IMR-90 (cell line): ENCODE data around the gene ZNF385C. TPM values are rescaled to one million over a fixed set of nuclear protein-coding genes. Genes with fewer than 3 reads are reported as not detected.
A peak's percentile ranks its signal among the peaks of the same experiment; 100 is the strongest.

Experiments
- ATAC-seq: fragments of 200-7000 bp; cut with Tn5 transposase; 2 replicates; pipeline ENCODE4 v1.9.1; 2020; ENCODE audit warnings: low read depth, mild to moderate bottlenecking, moderate library complexity
- BruUV-seq: library from RNA; stranded (reverse); fragments of 400-500 nt; replicated peaks from 2 replicates; lab custom pipeline; 2021; lab: Mats Ljungman, UMichigan
- CTCF ChIA-PET: fragments of 300-600 bp; formaldehyde crosslinking; extraction: SDS; loops from one replicate; lab custom pipeline; 2021; ENCODE audit warnings: antibody characterized with exemption; lab: Yijun Ruan, JAX
- POLR2A ChIA-PET: fragments of 300-600 bp; sonication (Branson Sonifier 250); formaldehyde crosslinking; loops from one replicate; lab custom pipeline; 2022; ENCODE audit warnings: antibody characterized with exemption; ENCODE audit not compliant: unreplicated experiment; lab: Charles Lee
- DNase-seq: peaks from one replicate; pipeline ENCODE4 v3.0.0; 2013
- H2AFZ ChIP-seq: replicated peaks from 2 replicates; pipeline ENCODE3; 2013; ENCODE audit warnings: low read length, mild to moderate bottlenecking; ENCODE audit not compliant: poor library complexity
- H2AK5ac ChIP-seq: 2 replicates; pipeline ENCODE4 v1.6.1; 2013; ENCODE audit warnings: low read depth, low read length, inconsistent platforms
- H2AK9ac ChIP-seq: replicated peaks from 2 replicates; pipeline ENCODE3; 2013; ENCODE audit warnings: mild to moderate bottlenecking, low read depth, low read length, moderate library complexity; ENCODE audit not compliant: poor library complexity
- H2BK120ac ChIP-seq: 2 replicates; pipeline ENCODE4 v1.6.1; 2013; ENCODE audit warnings: low read depth, low read length, inconsistent platforms
- H2BK15ac ChIP-seq: 3 replicates; pipeline ENCODE4 v1.6.1; 2013; ENCODE audit warnings: low read depth, low read length, inconsistent platforms
- H2BK20ac ChIP-seq: 2 replicates; pipeline ENCODE4 v1.6.1; 2013; ENCODE audit warnings: low read depth, mild to moderate bottlenecking, inconsistent platforms, low read length, moderate library complexity
- H2BK5ac ChIP-seq: 2 replicates; pipeline ENCODE4 v1.6.1; 2013; ENCODE audit warnings: mild to moderate bottlenecking, low read depth, low read length, inconsistent platforms; ENCODE audit not compliant: poor library complexity, severe bottlenecking
- H3K14ac ChIP-seq: replicated peaks from 2 replicates; pipeline ENCODE4 v1.6.1; 2013; ENCODE audit warnings: low read depth, low read length, inconsistent platforms
- H3K18ac ChIP-seq: 2 replicates; pipeline ENCODE4 v1.6.1; 2013; ENCODE audit warnings: low read depth, low read length, control low read depth
- H3K23ac ChIP-seq: 2 replicates; pipeline ENCODE4 v1.6.1; 2013; ENCODE audit warnings: low read depth, low read length, inconsistent platforms
- H3K27ac ChIP-seq: 2 replicates; pipeline ENCODE4 v1.5.1; 2013; ENCODE audit warnings: mild to moderate bottlenecking, control low read depth, low read length; ENCODE audit not compliant: insufficient read depth
- H3K27me3 ChIP-seq: 2 replicates; pipeline ENCODE4 v1.6.1; 2013; ENCODE audit warnings: low read length; ENCODE audit not compliant: control insufficient read depth, insufficient read depth
- H3K36me3 ChIP-seq: 2 replicates; pipeline ENCODE4 v1.6.1; 2013; ENCODE audit warnings: low read length, mixed read lengths; ENCODE audit not compliant: control insufficient read depth, insufficient read depth
- H3K4ac ChIP-seq: 2 replicates; pipeline ENCODE4 v1.6.1; 2013; ENCODE audit warnings: low read depth, low read length, inconsistent platforms
- H3K4me1 ChIP-seq: 2 replicates; pipeline ENCODE4 v1.6.1; 2013; ENCODE audit warnings: low read length, mixed read lengths; ENCODE audit not compliant: control insufficient read depth, insufficient read depth
- H3K4me2 ChIP-seq: 2 replicates; pipeline ENCODE4 v1.6.1; 2013; ENCODE audit warnings: low read depth, mild to moderate bottlenecking, control low read depth, low read length, moderate library complexity
- H3K4me3 ChIP-seq: 2 replicates; pipeline ENCODE4 v1.5.1; 2013; ENCODE audit warnings: low read depth, mild to moderate bottlenecking, control low read depth, low read length, moderate library complexity; ENCODE audit not compliant: insufficient read depth
- H3K56ac ChIP-seq: 2 replicates; pipeline ENCODE4 v1.6.1; 2013; ENCODE audit warnings: low read length, inconsistent platforms; ENCODE audit not compliant: insufficient read depth; ENCODE audit errors: extremely low read depth
- H3K79me1 ChIP-seq, 2 experiments: 2 replicates each; pipeline ENCODE4 v1.6.1; 2013; ENCODE audit warnings: low read length in 2 of 2, inconsistent platforms in 1 of 2, low read depth in 1 of 2
- H3K9ac ChIP-seq: 2 replicates; pipeline ENCODE4 v1.6.1; 2013; ENCODE audit warnings: low read depth, low read length, control low read depth
- H3K9me1 ChIP-seq: 2 replicates; pipeline ENCODE4 v1.6.1; 2013; ENCODE audit warnings: low read length, inconsistent platforms; ENCODE audit not compliant: insufficient read depth
- H3K9me3 ChIP-seq: 2 replicates; pipeline ENCODE4 v1.6.1; 2013; ENCODE audit warnings: low read length; ENCODE audit not compliant: control insufficient read depth, insufficient read depth
- H4K20me1 ChIP-seq: 2 replicates; pipeline ENCODE4 v1.6.1; 2013; ENCODE audit warnings: low read length, inconsistent platforms; ENCODE audit not compliant: insufficient read depth
- H4K5ac ChIP-seq: 2 replicates; pipeline ENCODE4 v1.6.1; 2013; ENCODE audit warnings: mild to moderate bottlenecking, low read depth, low read length, control low read depth
- H4K8ac ChIP-seq, 2 experiments: 2 replicates each; pipeline ENCODE4 v1.6.1; 2013; ENCODE audit warnings: low read depth in 2 of 2, low read length in 2 of 2, control low read depth in 1 of 2, inconsistent platforms in 1 of 2
- H4K91ac ChIP-seq: 2 replicates; pipeline ENCODE4 v1.6.1; 2013; ENCODE audit warnings: low read depth, low read length, inconsistent platforms; ENCODE audit not compliant: insufficient read depth
- BHLHE40 ChIP-seq: fragments of 150-350 bp; IDR thresholded peaks from 2 replicates; pipeline ENCODE4 v1.6.1; 2016; ENCODE audit warnings: mild to moderate bottlenecking, low read depth, low read length
- CEBPB ChIP-seq: IDR thresholded peaks from 2 replicates; pipeline ENCODE4 v1.6.1; 2012; ENCODE audit warnings: low read depth, low read length, improper control_type of control experiment
- CHD1 ChIP-seq: IDR thresholded peaks from 2 replicates; pipeline ENCODE4 v1.6.1; 2012; ENCODE audit warnings: low read depth, low read length, improper control_type of control experiment
- ELK1 ChIP-seq: fragments of 150-350 bp; IDR thresholded peaks from 2 replicates; pipeline ENCODE4 v1.6.1; 2016; ENCODE audit warnings: low read depth, mild to moderate bottlenecking, low read length, moderate library complexity, borderline replicate concordance
- FOS ChIP-seq: fragments of 150-350 bp; IDR thresholded peaks from 2 replicates; pipeline ENCODE4 v1.6.1; 2016; ENCODE audit warnings: low read depth, low read length
- MAFK ChIP-seq: IDR thresholded peaks from 2 replicates; pipeline ENCODE4 v1.6.1; 2012; ENCODE audit warnings: low read depth, low read length, improper control_type of control experiment
- MAZ ChIP-seq: IDR thresholded peaks from 2 replicates; pipeline ENCODE4 v1.6.1; 2012; ENCODE audit warnings: low read depth, mild to moderate bottlenecking, low read length, improper control_type of control experiment, moderate library complexity, borderline replicate concordance
- MXI1 ChIP-seq: IDR thresholded peaks from 2 replicates; pipeline ENCODE4 v1.6.1; 2012; ENCODE audit warnings: low read depth, mild to moderate bottlenecking, low read length, moderate library complexity, borderline replicate concordance
- NFE2L2 ChIP-seq: fragments of 150-350 bp; IDR thresholded peaks from 2 replicates; pipeline ENCODE4 v1.6.1; 2016; ENCODE audit warnings: low read depth, mild to moderate bottlenecking, low read length
- POLR2A ChIP-seq: IDR thresholded peaks from 2 replicates; pipeline ENCODE4 v1.6.1; 2012; ENCODE audit warnings: mild to moderate bottlenecking, low read depth, low read length
- RAD21 ChIP-seq: IDR thresholded peaks from 2 replicates; pipeline ENCODE4 v1.6.1; 2012; ENCODE audit warnings: low read length, improper control_type of control experiment
- RCOR1 ChIP-seq: IDR thresholded peaks from 2 replicates; pipeline ENCODE4 v1.6.1; 2012; ENCODE audit warnings: mild to moderate bottlenecking, low read length, improper control_type of control experiment; ENCODE audit not compliant: insufficient replicate concordance
- RFX5 ChIP-seq: IDR thresholded peaks from 2 replicates; pipeline ENCODE4 v1.8.0; 2012; ENCODE audit warnings: low read depth, mild to moderate bottlenecking, low read length, moderate library complexity
- SMC3 ChIP-seq: fragments of 150-350 bp; IDR thresholded peaks from 2 replicates; pipeline ENCODE4 v1.6.1; 2016; ENCODE audit warnings: low read depth, mild to moderate bottlenecking, antibody characterized with exemption, low read length, moderate library complexity
- WGBS, 2 experiments: methylation state at CpG; one replicate each; pipeline versions ENCODE4 v1.1.5 to v1.1.7; 2013; ENCODE audit warnings: missing lambda C conversion rate in 2 of 2; ENCODE audit not compliant: insufficient read length in 1 of 2; ENCODE audit errors: extremely low coverage in 2 of 2; 5-methylcytosine and 5-hydroxymethylcytosine counted together
- dilution Hi-C: fragments of 300-500 bp; cut with HindIII; formaldehyde crosslinking; loops from one replicate; pipeline ENCODE4 v1.14.3; 2018; ENCODE audit warnings: low sequenced_read_pairs; ENCODE audit not compliant: unreplicated experiment
- in situ Hi-C: fragments of 300-500 bp; cut with MboI; formaldehyde crosslinking; loops from 3 replicates; pipeline ENCODE4 v1.14.3; 2019; ENCODE audit warnings: low sequenced_read_pairs, inconsistent platforms, mixed read lengths
- intact Hi-C: fragments of 100-400 bp; cut with micrococcal nuclease; formaldehyde crosslinking; loops from 2 replicates; pipeline ENCODE4 v1.10.0; 2022
- polyA plus RNA-seq, 3 experiments: library from polyadenylated mRNA; depleted of rRNA; stranded (reverse); fragments of >200 nt; gene quantifications; 2 replicates each; pipeline ENCODE4 v1.2.3, GENCODE V29; 2012; ENCODE audit warnings: low replicate concordance in 1 of 3
- total RNA-seq: library from RNA; depleted of rRNA; stranded (reverse); fragments of >200 nt; gene quantifications from 2 replicates; pipeline ENCODE4 v1.2.3, GENCODE V29; 2012
- TF ChIP-seq, protein P1 (sequence below): conservative IDR thresholded peaks from 2 replicates; pipeline ENCODE4 v1.5.1; 2012; ENCODE audit warnings: mild to moderate bottlenecking, low read depth, low read length, improper control_type of control experiment
- TF ChIP-seq, protein P2 (sequence below): fragments of 150-350 bp; IDR thresholded peaks from 2 replicates; pipeline ENCODE4 v1.6.1; 2017; ENCODE audit warnings: mild to moderate bottlenecking, antibody characterized with exemption, low read length, low read depth

The ZNF385C gene
- total and polyA plus RNA-seq, 2 of the 4 experiments (the other 2 are of a cell fraction) = not detected

DNA sequence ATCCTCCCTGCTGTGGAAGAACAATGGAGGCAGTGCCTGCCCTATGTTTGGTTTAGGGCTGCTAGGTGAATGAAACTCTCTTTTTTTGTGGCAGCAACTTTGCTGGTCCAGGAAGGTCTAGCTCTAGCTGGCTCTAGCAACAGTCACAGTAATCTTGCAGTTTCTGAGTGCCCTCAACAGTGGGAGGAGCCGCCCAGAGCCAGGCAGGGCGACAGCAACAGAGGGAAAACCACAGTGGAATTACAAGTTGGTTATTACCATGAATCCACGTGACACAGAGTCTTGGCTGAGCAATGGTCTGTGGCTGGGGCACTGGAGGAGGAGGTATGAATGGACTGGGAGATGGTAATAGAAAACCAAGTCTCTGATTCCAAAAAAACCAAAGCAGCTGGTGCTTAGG lies 34.7 kb upstream of the ZNF385C start:
- Histone ChIP-seq H2BK20ac (no peak overlapping the region), H3K4me1 (peaks cover 27% of the 10 kb centered on the region), H3K14ac (no peak overlapping the region; the same call in 1 of the 2 replicates), H2AFZ (no peak overlapping the region), H4K5ac (no peak overlapping the region), H4K91ac (no peak overlapping the region), H2AK9ac (no peak overlapping the region), H3K4me3 (no peak overlapping the region), H2BK15ac (no peak overlapping the region), H3K9ac (no peak overlapping the region), H3K36me3 (peaks cover 28% of the 10 kb centered on the region), H3K27ac (0 out of 2 replicates have a peak overlapping the region, but pooled peaks have one; percentile 41), H2AK5ac (peak overlapping the region; percentile 68; the same call in 1 of the 2 replicates), H3K4ac (peak overlapping the region; percentile 54; the same call in 1 of the 2 replicates), H3K18ac (no peak overlapping the region), H4K20me1 (peaks cover 65% of the 10 kb centered on the region), H3K56ac (no peak overlapping the region), H2BK120ac (no peak overlapping the region), H3K9me1 (peaks cover 52% of the 10 kb centered on the region), H3K27me3 (no peaks in the 10 kb centered on the region), H3K4me2 (peak overlapping the region; percentile 6; the same call in 1 of the 2 replicates), H3K23ac (no peak overlapping the region), H2BK5ac (peak overlapping the region; percentile 69), H3K9me3 (no peaks in the 10 kb centered on the region), H3K79me1 (peaks cover 49 to 92% of the 10 kb centered on the region in 2 experiments), H4K8ac (no peak overlapping the region)
- intact Hi-C loops = loop anchor here (10.0 kb wide), 1 partner anchor 392 kb away; no protein-coding TSS in a partner anchor
- peak; percentile 81 for DNase-seq
- in situ Hi-C loops = no loop called here
- ChIA-PET CTCF (no interaction called here), POLR2A (no interaction called here)
- TF ChIP-seq POLR2A (no peak), SMC3 (no peak), CEBPB (0 out of 2 replicates have a peak, but pooled peaks have one; percentile 1), MAZ (peak; percentile 33; the same call in 1 of the 2 replicates), RAD21 (no peak), RFX5 (no peak), ELK1 (no peak), MXI1 (peak; percentile 74; the same call in 1 of the 2 replicates), MAFK (no peak), NFE2L2 (no peak), CHD1 (no peak), BHLHE40 (peak; percentile 76), FOS (no peak), RCOR1 (no peak)
- TF ChIP-seq, protein P1, sequence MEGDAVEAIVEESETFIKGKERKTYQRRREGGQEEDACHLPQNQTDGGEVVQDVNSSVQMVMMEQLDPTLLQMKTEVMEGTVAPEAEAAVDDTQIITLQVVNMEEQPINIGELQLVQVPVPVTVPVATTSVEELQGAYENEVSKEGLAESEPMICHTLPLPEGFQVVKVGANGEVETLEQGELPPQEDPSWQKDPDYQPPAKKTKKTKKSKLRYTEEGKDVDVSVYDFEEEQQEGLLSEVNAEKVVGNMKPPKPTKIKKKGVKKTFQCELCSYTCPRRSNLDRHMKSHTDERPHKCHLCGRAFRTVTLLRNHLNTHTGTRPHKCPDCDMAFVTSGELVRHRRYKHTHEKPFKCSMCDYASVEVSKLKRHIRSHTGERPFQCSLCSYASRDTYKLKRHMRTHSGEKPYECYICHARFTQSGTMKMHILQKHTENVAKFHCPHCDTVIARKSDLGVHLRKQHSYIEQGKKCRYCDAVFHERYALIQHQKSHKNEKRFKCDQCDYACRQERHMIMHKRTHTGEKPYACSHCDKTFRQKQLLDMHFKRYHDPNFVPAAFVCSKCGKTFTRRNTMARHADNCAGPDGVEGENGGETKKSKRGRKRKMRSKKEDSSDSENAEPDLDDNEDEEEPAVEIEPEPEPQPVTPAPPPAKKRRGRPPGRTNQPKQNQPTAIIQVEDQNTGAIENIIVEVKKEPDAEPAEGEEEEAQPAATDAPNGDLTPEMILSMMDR = no peak
- TF ChIP-seq, protein P2, sequence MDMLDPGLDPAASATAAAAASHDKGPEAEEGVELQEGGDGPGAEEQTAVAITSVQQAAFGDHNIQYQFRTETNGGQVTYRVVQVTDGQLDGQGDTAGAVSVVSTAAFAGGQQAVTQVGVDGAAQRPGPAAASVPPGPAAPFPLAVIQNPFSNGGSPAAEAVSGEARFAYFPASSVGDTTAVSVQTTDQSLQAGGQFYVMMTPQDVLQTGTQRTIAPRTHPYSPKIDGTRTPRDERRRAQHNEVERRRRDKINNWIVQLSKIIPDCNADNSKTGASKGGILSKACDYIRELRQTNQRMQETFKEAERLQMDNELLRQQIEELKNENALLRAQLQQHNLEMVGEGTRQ = peak; percentile 81
- peak; percentile 88 for ATAC-seq
- dilution Hi-C loops = no loop called here
- BruUV-seq = no TSS peak
- WGBS, 2 experiments = 80% methylated on average over 1 of the region's 3 CpGs; no CpG with 5 or more reads in 1 of the 2 experiments
